Hypothalamus (tissue), 51 donors: ENCODE data around the gene B3GAT3.
"Not testable (repeated sequence)": the region's sequence is repeated elsewhere in the genome, so short reads cannot be mapped to it uniquely, and the experiment has no call there.

Source experiments
- DNase-seq, 51 donors: peaks; one replicate each; lab custom pipeline; 2025; lab: John Stamatoyannopoulos, UW

The B3GAT3 gene

GRCh38 chr11:62585356-62585755 is 36.4 kb downstream of the B3GAT3 start:
- not testable (repeated sequence) for DNase-seq

DNA sequence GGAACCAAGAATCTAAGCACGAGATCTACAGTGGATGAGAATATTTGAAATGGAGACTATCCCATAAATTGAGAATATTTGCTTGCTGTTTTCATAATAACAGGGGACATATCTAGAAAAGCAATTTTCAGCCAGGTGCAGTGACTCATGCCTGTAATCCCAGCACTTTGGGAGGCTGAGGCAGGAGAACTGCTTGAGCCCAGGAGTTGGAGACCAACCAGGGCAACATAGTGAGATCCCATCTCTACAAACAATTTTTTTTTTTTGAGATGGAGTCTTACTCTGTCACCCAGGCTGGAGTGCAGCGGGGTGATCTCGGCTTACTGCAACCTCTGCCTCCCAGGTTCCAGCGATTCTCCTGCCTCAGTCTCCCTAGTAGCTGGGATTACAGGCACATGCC is 40.1 kb downstream of the B3GAT3 start:
- not testable (repeated sequence) for DNase-seq

DNA sequence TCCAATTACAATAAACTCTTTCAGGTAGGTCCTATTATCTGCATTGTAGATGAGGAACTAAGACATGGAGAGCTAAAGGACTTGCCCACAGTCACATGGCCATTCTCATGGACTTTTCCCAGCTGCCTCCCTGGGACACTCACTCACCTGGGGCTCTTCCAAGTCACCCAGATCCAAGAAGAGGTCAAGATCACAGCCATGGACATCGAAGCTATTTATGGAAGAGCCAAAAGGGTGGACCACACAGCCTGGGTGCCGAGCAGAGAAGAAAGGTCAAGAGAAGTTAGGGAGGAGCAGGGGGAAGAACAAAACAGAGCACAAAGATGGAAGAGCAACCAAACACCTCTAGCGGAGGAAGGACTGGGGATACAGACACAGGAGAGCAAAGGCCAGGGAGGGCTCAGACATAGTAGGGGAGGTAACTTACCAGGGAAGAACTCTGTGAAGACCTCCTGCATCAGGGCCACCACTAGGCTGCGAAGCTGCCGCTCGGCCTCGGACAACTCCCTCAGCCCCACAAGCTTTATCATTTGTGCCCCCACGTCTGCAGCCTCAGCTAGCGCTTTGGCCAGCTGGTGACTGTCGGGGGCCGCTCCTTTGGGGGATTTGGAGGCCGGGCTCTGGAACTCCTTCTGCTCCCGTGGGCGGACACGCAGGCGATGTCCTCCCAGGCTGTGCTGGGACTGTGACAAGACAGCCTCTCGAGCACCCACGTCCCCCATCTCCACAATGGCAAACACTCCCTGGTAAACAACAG is 40.6 kb downstream of the B3GAT3 start:
- no peak for DNase-seq

- no peak for DNase-seq
Observed at GRCh38 chr11:62579252-62579651, 42.5 kb downstream of the B3GAT3 start.

DNA sequence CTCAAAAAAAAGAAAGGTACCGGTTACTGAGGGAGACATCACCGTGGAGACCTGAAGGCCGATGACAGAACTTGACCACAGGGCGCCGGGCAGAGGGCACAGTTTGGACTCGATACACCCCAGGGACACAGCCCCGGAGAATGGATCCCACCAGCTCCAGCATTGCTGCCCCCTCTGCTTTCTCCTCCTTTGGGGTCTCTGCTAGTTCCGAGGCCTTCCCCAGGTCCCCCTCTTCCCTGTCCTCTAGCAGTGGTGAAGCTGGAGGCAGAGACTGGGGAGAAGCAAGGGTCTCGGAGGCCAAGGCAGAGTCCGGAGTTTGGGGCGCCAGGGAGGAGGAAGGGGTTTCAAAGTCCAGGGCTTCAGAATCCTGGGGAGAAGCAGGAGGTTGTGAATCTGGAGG is 43.2 kb downstream of the B3GAT3 start:
- DNase-seq, result no peak

- DNase-seq, result no peak
Observed at GRCh38 chr11:62577046-62577714, 44.6 kb downstream of the B3GAT3 start.

- no peak for DNase-seq
Observed at GRCh38 chr11:62575837-62576236, 45.9 kb downstream of the B3GAT3 start.

- no peak for DNase-seq
Observed at GRCh38 chr11:62575156-62575555, 46.6 kb downstream of the B3GAT3 start.

GRCh38 chr11:62574363-62575071 is 47.3 kb downstream of the B3GAT3 start:
- DNase-seq, result peak in 15 of 51 donors; percentile 13 to 74 (median 48)

DNA sequence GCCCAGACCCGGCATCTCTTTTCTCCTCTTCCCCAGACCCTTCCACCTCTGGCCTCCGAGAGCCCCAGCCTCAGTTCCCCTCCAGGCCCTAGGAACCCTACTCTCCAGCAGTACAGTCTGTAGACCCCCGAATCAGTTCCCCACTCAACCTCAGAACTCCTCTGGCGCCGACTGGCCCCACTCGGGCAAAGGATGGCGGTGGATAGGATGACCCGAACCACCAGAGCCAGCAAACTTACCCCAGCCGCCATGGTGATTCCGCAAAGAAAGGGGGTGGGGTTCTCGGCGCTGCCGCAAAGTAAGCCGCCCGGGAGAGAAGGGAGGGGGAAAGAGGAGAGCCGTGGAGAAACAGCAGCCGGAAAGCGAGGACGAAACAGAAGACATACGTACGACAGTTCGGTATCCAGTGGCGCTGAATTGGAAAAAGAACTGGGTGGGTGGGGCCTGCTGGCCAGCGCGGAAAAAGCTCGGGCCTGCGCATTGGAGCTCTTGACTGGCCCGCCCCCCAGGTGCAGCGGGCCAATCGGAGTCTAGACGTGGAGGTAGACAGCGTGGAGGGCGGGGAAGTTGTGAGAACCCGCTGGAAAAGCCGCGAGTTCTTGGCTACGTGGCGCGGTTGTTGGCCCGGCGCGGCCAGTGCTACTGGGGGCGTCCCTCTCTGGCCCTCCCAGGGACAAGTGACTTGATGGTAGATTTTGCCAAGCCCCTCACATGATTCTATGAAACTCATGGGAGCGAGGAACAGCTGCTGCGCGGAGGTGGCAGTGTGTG is 48.0 kb downstream of the B3GAT3 start, which contains the start of gene EEF1G:
EEF1G (minus strand) TSS at position 300 of the 771 bp plus-strand sequence; CDS start at position 251, 49 bp downstream.
- peak; percentile 87 to 99 (median 97) for DNase-seq

DNA sequence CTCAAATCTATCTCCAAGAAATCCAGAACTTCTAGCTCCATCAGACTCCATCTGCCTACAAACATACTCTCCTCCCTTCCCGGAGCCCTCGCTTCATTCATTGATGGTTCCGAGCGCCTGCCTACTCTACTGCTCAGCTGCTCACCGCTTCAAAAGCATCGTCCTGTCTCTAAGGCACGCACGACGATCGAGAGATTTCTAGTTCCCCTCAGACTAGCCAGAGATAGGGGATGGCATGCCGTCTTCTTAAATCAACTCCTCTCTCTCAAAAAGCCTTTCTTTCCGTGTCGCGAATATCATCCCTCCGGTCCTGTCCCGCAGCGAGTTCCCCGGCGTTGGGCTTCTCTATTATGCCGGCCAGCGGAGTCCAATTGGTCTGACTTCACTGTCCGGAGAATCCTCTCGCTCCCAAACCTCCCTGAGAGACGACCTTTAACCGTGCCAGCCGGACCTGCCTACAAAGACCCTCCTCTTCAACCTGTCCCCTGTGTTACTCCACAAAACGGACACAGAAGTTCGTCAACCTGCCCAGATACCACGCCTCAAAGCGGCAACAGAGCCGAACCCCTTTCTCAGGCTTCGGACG is 48.7 kb downstream of the B3GAT3 start:
- peak in 10 of 51 donors; percentile 36 to 71 (median 48) for DNase-seq

- no peak for DNase-seq
Observed at GRCh38 chr11:62572431-62572830, 49.4 kb downstream of the B3GAT3 start.

DNA sequence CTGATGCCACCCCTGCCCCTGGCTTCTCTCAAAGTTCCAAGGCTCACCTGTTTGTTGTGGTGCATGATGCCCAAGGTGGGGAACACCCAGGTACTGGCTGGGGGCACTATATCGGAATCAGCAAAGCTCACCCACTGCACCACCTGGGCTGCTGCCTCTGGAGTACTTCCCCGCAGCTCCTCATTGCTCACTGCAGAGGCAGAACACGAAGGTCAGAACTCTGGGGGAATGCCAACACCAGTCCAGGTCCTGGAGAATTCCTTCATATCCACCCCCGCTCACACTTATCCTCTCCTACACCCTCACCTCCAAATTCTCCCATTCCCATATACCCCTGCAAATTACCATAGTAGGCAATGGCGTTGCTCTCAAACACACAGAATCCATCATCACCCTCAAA is 50.3 kb downstream of the B3GAT3 start:
- DNase-seq, result not testable (repeated sequence)

DNA sequence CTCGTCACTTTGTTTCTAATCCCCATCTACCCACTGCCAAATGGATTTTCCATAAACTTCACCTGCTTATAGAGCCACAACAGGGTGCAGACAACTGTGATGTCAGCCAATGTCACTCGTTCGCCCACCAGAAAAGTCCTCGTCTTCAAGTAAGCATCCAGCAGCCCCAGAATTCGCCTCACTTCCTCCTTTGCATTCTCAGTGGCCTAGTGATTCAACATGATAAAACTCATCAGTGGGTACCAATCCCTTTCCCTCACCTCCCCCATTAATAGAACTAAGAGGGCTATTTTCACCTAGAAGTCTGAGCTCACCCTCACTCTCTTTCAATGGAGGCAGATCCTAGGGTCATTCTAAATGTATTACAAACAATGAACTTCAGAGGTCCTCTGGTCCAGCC is 50.9 kb downstream of the B3GAT3 start:
- DNase-seq, result not testable (repeated sequence)

DNA sequence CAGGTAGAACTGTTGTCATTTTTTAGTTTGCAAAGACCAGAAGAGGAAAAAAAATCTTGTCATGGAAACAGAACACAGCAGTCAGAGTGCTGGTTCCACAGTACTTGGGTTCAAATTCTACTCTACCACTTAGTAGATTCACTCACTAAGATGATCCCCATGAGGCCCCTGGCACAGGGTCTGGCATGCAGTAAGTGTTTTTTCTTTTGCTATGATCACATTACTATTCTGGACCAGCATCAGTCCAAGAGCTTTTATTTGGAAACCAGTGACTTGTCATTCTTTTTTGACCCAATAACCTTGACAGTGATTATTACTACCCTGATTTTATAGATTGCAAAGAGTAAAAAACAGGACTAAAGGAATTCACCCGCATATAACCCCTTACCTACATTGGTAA is 52.2 kb downstream of the B3GAT3 start:
- no peak for DNase-seq

GRCh38 chr11:62567018-62567633 is 54.7 kb downstream of the B3GAT3 start:
- no peak for DNase-seq

DNA sequence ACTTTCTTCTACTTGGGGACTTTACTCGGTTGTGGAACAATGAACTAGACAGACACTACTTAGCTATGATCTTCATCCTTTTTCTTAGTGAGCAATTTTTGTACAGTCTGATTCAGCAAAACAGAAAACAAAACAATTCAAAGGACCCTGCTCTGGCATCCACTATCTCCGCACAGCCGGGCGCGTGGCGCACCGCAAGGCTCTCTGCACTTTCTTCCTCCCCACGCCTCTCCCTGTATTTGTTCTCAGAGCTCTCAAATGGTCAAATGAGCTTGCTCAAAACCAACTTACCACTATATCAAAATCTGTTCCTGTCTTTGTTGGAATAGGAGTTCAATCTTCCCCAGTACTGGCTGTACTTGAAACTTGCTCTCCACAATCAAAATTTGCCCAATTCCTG is 55.5 kb downstream of the B3GAT3 start:
- no peak for DNase-seq
